Vagina (tissue), 2 donors: ENCODE results near the gene DLEC1.

Experiments
- CTCF ChIP-seq, 3 experiments: fragments of 450-650 bp in 2 of 3; fragments of 200-600 bp in 1 of 3; sonication (generic) in 1 of 3; IDR thresholded peaks; one replicate each; pipeline ENCODE4 v1.5.1; 2017 to 2019; ENCODE audit warnings: antibody characterized with exemption in 3 of 3, mild to moderate bottlenecking in 2 of 3, moderate library complexity in 2 of 3
- POLR2AphosphoS5 ChIP-seq, 2 donors: sonication (generic); formaldehyde crosslinking; IDR thresholded peaks; one replicate each; pipeline ENCODE4 v1.9.0; 2017; ENCODE audit warnings: antibody characterized with exemption in 2 of 2, mild to moderate bottlenecking in 2 of 2, low read depth in 1 of 2; ENCODE audit not compliant: insufficient read depth in 1 of 2

- TF ChIP-seq CTCF (IDR thresholded peaks at IDR 0.05) (no peak), POLR2AphosphoS5 (IDR thresholded peaks at IDR 0.05; ENCODE audit: insufficient read depth in 1 of 2, low read depth in 1 of 2) (no peak)
Observed at GRCh38 chr3:38051131-38051530, 12.1 kb downstream of the DLEC1 start.
